H1 (cell line): Measurements from ENCODE around the gene DNAJB13. TPM values are rescaled to one million over a fixed set of nuclear protein-coding genes. Genes with fewer than 3 reads are reported as not detected.

ENCODE experiments used
- CTCF ChIA-PET: fragments of 300-600 bp; sonication (Branson Sonifier 250); formaldehyde crosslinking; loops from one replicate; lab custom pipeline; 2021; ENCODE audit not compliant: partially characterized antibody; lab: Charles Lee
- POLR2A ChIA-PET: fragments of 300-600 bp; sonication (Branson Sonifier 250); formaldehyde crosslinking; loops from one replicate; lab custom pipeline; 2021; ENCODE audit warnings: inconsistent platforms; ENCODE audit not compliant: partially characterized antibody; lab: Charles Lee
- DNase-seq, 2 experiments: peaks; one replicate each; pipeline versions ENCODE4 v3.0.0 to v3.0.0-alpha.2; 2010 to 2022; ENCODE audit warnings: low spot score in 2 of 2, low read depth in 1 of 2, mixed read lengths in 1 of 2
- FAIRE-seq: peaks from 2 replicates; lab custom pipeline; 2011; peaks lifted over from hg19 to GRCh38; lab: Jason Lieb, UNC
- H2AFZ ChIP-seq: 2 replicates; pipeline ENCODE4 v1.8.1; 2012; ENCODE audit warnings: low read length, inconsistent platforms
- H2AK5ac ChIP-seq: 2 replicates; pipeline ENCODE4 v1.6.1; 2013; ENCODE audit warnings: low read depth, low read length
- H2BK120ac ChIP-seq: replicated peaks from 2 replicates; pipeline ENCODE3; 2013; ENCODE audit warnings: low read depth, low read length, inconsistent platforms
- H2BK12ac ChIP-seq: 2 replicates; pipeline ENCODE4 v1.6.1; 2013; ENCODE audit warnings: low read depth, low read length
- H2BK15ac ChIP-seq: 2 replicates; pipeline ENCODE4 v1.6.1; 2013; ENCODE audit warnings: low read length
- H2BK20ac ChIP-seq: 2 replicates; pipeline ENCODE4 v1.6.1; 2013; ENCODE audit warnings: low read length
- H2BK5ac ChIP-seq: 2 replicates; pipeline ENCODE4 v1.6.1; 2013; ENCODE audit warnings: low read depth, low read length
- H3K14ac ChIP-seq: 2 replicates; pipeline ENCODE4 v1.6.1; 2013; ENCODE audit warnings: inconsistent platforms; ENCODE audit not compliant: insufficient read length
- H3K18ac ChIP-seq: 2 replicates; pipeline ENCODE4 v1.6.1; 2013; ENCODE audit warnings: low read length; ENCODE audit errors: extremely low read depth
- H3K23ac ChIP-seq: 2 replicates; pipeline ENCODE4 v1.6.1; 2013; ENCODE audit warnings: inconsistent platforms; ENCODE audit not compliant: insufficient read length
- H3K23me2 ChIP-seq: 2 replicates; pipeline ENCODE4 v1.6.1; 2013; ENCODE audit warnings: low read depth, low read length
- H3K27ac ChIP-seq: 2 replicates; pipeline ENCODE4 v1.6.1; 2011; ENCODE audit warnings: low read depth, low read length, inconsistent platforms
- H3K27me3 ChIP-seq, 4 experiments: replicated peaks in 1 of 4; 1 replicate in 1 of 4; 2 replicates in 3 of 4; pipeline versions ENCODE4 v1.6.1 to v1.8.1; 2011 to 2013; ENCODE audit warnings: low read length in 3 of 4, mild to moderate bottlenecking in 3 of 4, inconsistent platforms in 2 of 4, mixed read lengths in 2 of 4, moderate library complexity in 1 of 4; ENCODE audit not compliant: control insufficient read depth in 3 of 4, insufficient read depth in 3 of 4; ENCODE audit errors: extremely low read depth in 1 of 4
- H3K36me3 ChIP-seq, 4 experiments: 2 replicates each; pipeline versions ENCODE4 v1.6.1 to v1.8.1; 2011 to 2013; ENCODE audit warnings: mild to moderate bottlenecking in 4 of 4, low read length in 3 of 4, moderate library complexity in 2 of 4, control low read depth in 1 of 4, inconsistent platforms in 1 of 4; ENCODE audit not compliant: insufficient read depth in 4 of 4, control insufficient read depth in 2 of 4
- H3K4ac ChIP-seq: replicated peaks from 2 replicates; pipeline ENCODE3; 2013; ENCODE audit warnings: low read length, low read depth, mixed read lengths, inconsistent platforms; ENCODE audit not compliant: insufficient read length
- H3K4me1 ChIP-seq, 4 experiments: replicated peaks in 1 of 4; 1 replicate in 1 of 4; 2 replicates in 3 of 4; pipeline versions ENCODE4 v1.6.1 to v1.8.1; 2011 to 2013; ENCODE audit warnings: low read length in 3 of 4, inconsistent platforms in 2 of 4, mixed read lengths in 1 of 4; ENCODE audit not compliant: insufficient read depth in 4 of 4, control insufficient read depth in 3 of 4
- H3K4me2 ChIP-seq, 2 experiments: 2 replicates each; pipeline versions ENCODE4 v1.6.1 to v1.8.1; 2011 to 2013; ENCODE audit warnings: low read depth in 2 of 2, low read length in 2 of 2, control low read depth in 1 of 2, inconsistent platforms in 1 of 2, mild to moderate bottlenecking in 1 of 2; ENCODE audit not compliant: insufficient read depth in 1 of 2
- H3K4me3 ChIP-seq, 4 experiments: fragments of 200-600, 300-600 bp in 1 of 4; sonication (generic), shearing (Covaris generic), sonication (Bioruptor Twin) in 1 of 4; 2 replicates each; pipeline versions ENCODE4 v1.5.1 to v1.8.1; 2011 to 2016; ENCODE audit warnings: low read length in 4 of 4, low read depth in 3 of 4, control low read depth in 2 of 4, inconsistent platforms in 2 of 4, mild to moderate bottlenecking in 2 of 4, mixed read lengths in 1 of 4, moderate library complexity in 1 of 4; ENCODE audit not compliant: insufficient read depth in 2 of 4; ENCODE audit errors: extremely low read depth in 1 of 4
- H3K56ac ChIP-seq: replicated peaks from 2 replicates; pipeline ENCODE3; 2013; ENCODE audit warnings: low read depth, mild to moderate bottlenecking, mixed read lengths, low read length, inconsistent platforms; ENCODE audit not compliant: insufficient read length
- H3K79me1 ChIP-seq: 2 replicates; pipeline ENCODE4 v1.6.1; 2013; ENCODE audit warnings: low read depth, low read length, control low read depth
- H3K79me2 ChIP-seq, 2 experiments: 2 replicates each; pipeline versions ENCODE4 v1.6.1 to v1.8.1; 2012 to 2013; ENCODE audit warnings: low read length in 2 of 2, mild to moderate bottlenecking in 2 of 2, inconsistent platforms in 1 of 2; ENCODE audit not compliant: insufficient read depth in 2 of 2, control insufficient read depth in 1 of 2
- H3K9ac ChIP-seq, 4 experiments: replicated peaks in 1 of 4; 1 replicate in 1 of 4; 2 replicates in 3 of 4; pipeline versions ENCODE4 v1.6.1 to v1.8.1; 2011 to 2013; ENCODE audit warnings: low read depth in 3 of 4, low read length in 3 of 4, control low read depth in 2 of 4, mild to moderate bottlenecking in 2 of 4, moderate library complexity in 2 of 4, inconsistent platforms in 1 of 4; ENCODE audit errors: extremely low read depth in 1 of 4
- H3K9me3 ChIP-seq, 2 experiments: 2 replicates each; pipeline versions ENCODE4 v1.6.1 to v1.8.1; 2012 to 2013; ENCODE audit warnings: mild to moderate bottlenecking in 2 of 2, moderate library complexity in 2 of 2, control low read depth in 1 of 2, inconsistent platforms in 1 of 2, low read depth in 1 of 2, low read length in 1 of 2, mixed read lengths in 1 of 2; ENCODE audit not compliant: insufficient read depth in 2 of 2
- H4K20me1 ChIP-seq, 2 experiments: replicated peaks in 1 of 2; 2 replicates each; pipeline versions ENCODE3 to v1.8.1; 2011 to 2013; ENCODE audit warnings: inconsistent platforms in 2 of 2, low read length in 2 of 2, mild to moderate bottlenecking in 1 of 2; ENCODE audit not compliant: insufficient read depth in 2 of 2, control insufficient read depth in 1 of 2
- H4K5ac ChIP-seq: 2 replicates; pipeline ENCODE4 v1.6.1; 2013; ENCODE audit warnings: low read length, low read depth, mixed read lengths, inconsistent platforms; ENCODE audit not compliant: insufficient read length
- H4K8ac ChIP-seq: 2 replicates; pipeline ENCODE4 v1.8.0; 2013; ENCODE audit warnings: mild to moderate bottlenecking, moderate library complexity, low read length, inconsistent platforms; ENCODE audit not compliant: insufficient read depth; ENCODE audit errors: extremely low read depth
- H4K91ac ChIP-seq: replicated peaks from 2 replicates; pipeline ENCODE3; 2013; ENCODE audit warnings: low read length, mixed read lengths, inconsistent platforms; ENCODE audit not compliant: insufficient read length
- PHF8 ChIP-seq: fragments of 200-600 bp; sonication (generic); conservative IDR thresholded peaks from 2 replicates; pipeline ENCODE4 v1.7.1; 2012; ENCODE audit warnings: low read depth, mild to moderate bottlenecking, inconsistent platforms, low read length, moderate library complexity
- WGBS, 2 experiments: shearing (Covaris generic) in 1 of 2; methylation state at CpG; one replicate each; pipeline versions ENCODE4 v1.1.6 to v1.1.7; 2013 to 2015; ENCODE audit warnings: low lambda C conversion rate in 2 of 2, mixed read lengths in 2 of 2, inconsistent platforms in 1 of 2, low coverage in 1 of 2, missing lambda C conversion rate in 1 of 2; ENCODE audit not compliant: insufficient replicate concordance in 2 of 2, insufficient coverage in 1 of 2, insufficient read length in 1 of 2; ENCODE audit errors: extremely low coverage in 1 of 2, missing lambda C conversion rate in 1 of 2; 5-methylcytosine and 5-hydroxymethylcytosine counted together
- polyA plus RNA-seq, 7 experiments: library from polyadenylated mRNA; depleted of rRNA in 3 of 7; stranded (reverse) in 5 of 7; unstranded in 2 of 7; fragments of >200 nt in 5 of 7; fragments of 200-250 nt in 2 of 7; gene quantifications; 1 replicate in 5 of 7; 2 replicates in 1 of 7; 4 replicates in 1 of 7; pipeline versions ENCODE4 v1.2.1 to v1.2.3, GENCODE V29; 2011 to 2013; ENCODE audit warnings: missing spikeins in 2 of 7, mixed read lengths in 2 of 7
- total RNA-seq: library from RNA; stranded (reverse); fragmentation: NEBNext Ultra II Directional; extraction: Animal tissue kit (Norgen Biotek cat#: 25700); gene quantifications from 2 replicates; pipeline ENCODE4 v1.2.1, GENCODE V29; 2021

Gene DNAJB13
- total and polyA plus RNA-seq, 2 of the 8 experiments (the other 6 are each of a cell fraction or from before 2014, with no cell fraction given) = 0.27 TPM; not detected in 1

GRCh38 chr11:73996161-73996747 is 45.4 kb downstream of the DNAJB13 start:
- Histone ChIP-seq H4K5ac (no peak overlapping the region), H3K14ac (no peak overlapping the region), H2BK12ac (no peak overlapping the region), H3K36me3 (no peaks in the 10 kb centered on the region), H3K18ac (no peak overlapping the region), H2BK5ac (no peak overlapping the region), H3K27me3 (no peaks in the 10 kb centered on the region), H2AFZ (no peak overlapping the region), H3K4ac (no peak overlapping the region), H3K9me3 (no peaks in the 10 kb centered on the region), H4K91ac (no peak overlapping the region), H3K4me1 (peaks cover 0 to 4% (median 0%) of the 10 kb centered on the region in 4 experiments; a peak in 1 of 7 replicates), H2BK120ac (no peak overlapping the region), H4K8ac (no peak overlapping the region), H2AK5ac (no peak overlapping the region), H3K4me3 (no peak overlapping the region), H2BK20ac (no peak overlapping the region), H3K56ac (no peak overlapping the region), H2BK15ac (no peak overlapping the region), H3K9ac (no peak overlapping the region), H3K79me2 (no peaks in the 10 kb centered on the region), H3K4me2 (no peak overlapping the region), H3K79me1 (no peaks in the 10 kb centered on the region), H3K23me2 (no peaks in the 10 kb centered on the region), H3K23ac (no peak overlapping the region), H4K20me1 (no peaks in the 10 kb centered on the region), H3K27ac (no peak overlapping the region)
- DNase-seq (no peak), FAIRE-seq (no peak)
- ChIA-PET POLR2A (no interaction called here), CTCF (interaction anchor here (1.3 kb wide), 1 partner anchor 11 kb away, joined by 4 read pairs; no protein-coding TSS in a partner anchor)
- WGBS, 2 experiments = 82% methylated on average over 4 of the region's 4 CpGs; no CpG with 5 or more reads in 1 of the 2 experiments
- TF ChIP-seq PHF8 = no peak
